ENCODE results near the gene EID2B.

The EID2B gene

GRCh38 chr19:39502640-39503417 lies 29.8 kb downstream of the EID2B start (continued):
- TF ChIP-seq KLF8 (tag by site-specific recombination; IDR thresholded peaks at IDR 0.05) (0 out of 2 replicates have a peak, but pooled peaks have one; percentile 18), ZBTB21 (tag by site-specific recombination; IDR thresholded peaks at IDR 0.05) (no peak), ZNF513 (tag by site-specific recombination; IDR thresholded peaks at IDR 0.05) (peak; percentile 28; the same call in 1 of the 2 replicates), ZNF335 (tag by site-specific recombination; conservative IDR thresholded peaks at IDR 0.05) (peak; percentile 93), PRDM4 (tag by site-specific recombination; IDR thresholded peaks at IDR 0.05) (no peak), KLF10 (tag by site-specific recombination; IDR thresholded peaks at IDR 0.05) (peak; percentile 58; the same call in 1 of the 2 replicates), ZNF677 (tag by site-specific recombination; IDR thresholded peaks at IDR 0.05) (peak; percentile 74), HOXA7 (CRISPR knock-in tag; IDR thresholded peaks at IDR 0.05; ENCODE audit: borderline replicate concordance) (peak; percentile 85; the same call in 1 of the 2 replicates), ZNF660 (tag by site-specific recombination; IDR thresholded peaks at IDR 0.05) (peak; percentile 98), ZSCAN23 (tag by site-specific recombination; IDR thresholded peaks at IDR 0.05) (no peak), IKZF3 (tag by site-specific recombination; IDR thresholded peaks at IDR 0.05) (peak; percentile 43; the same call in 1 of the 2 replicates), ZXDB (tag by site-specific recombination; IDR thresholded peaks at IDR 0.05) (peak; percentile 77; the same call in 1 of the 2 replicates), PRDM10 (tag by site-specific recombination; IDR thresholded peaks at IDR 0.05) (peak; percentile 38; the same call in 1 of the 2 replicates), REST (tag by site-specific recombination; IDR thresholded peaks at IDR 0.05) (no peak), ZNF626 (tag by site-specific recombination; IDR thresholded peaks at IDR 0.05) (no peak), ZNF157 (tag by site-specific recombination; IDR thresholded peaks at IDR 0.05) (no peak), ZNF621 (tag by site-specific recombination; IDR thresholded peaks at IDR 0.05) (no peak), CTCF (tag by site-specific recombination; IDR thresholded peaks at IDR 0.05) (peak; percentile 71), ZNF184 (tag by site-specific recombination; IDR thresholded peaks at IDR 0.05) (peak; percentile 66; the same call in 1 of the 2 replicates), ZBTB26 (tag by site-specific recombination; optimal IDR thresholded peaks at IDR 0.05) (peak; percentile 76), FEZF1 (tag by site-specific recombination; IDR thresholded peaks at IDR 0.05) (0 out of 2 replicates have a peak, but pooled peaks have one; percentile 16), KLF1 (tag by site-specific recombination; IDR thresholded peaks at IDR 0.05) (peak; percentile 11; the same call in 1 of the 2 replicates), BCL11B (tag by site-specific recombination; IDR thresholded peaks at IDR 0.05; ENCODE audit: low read depth) (no peak), ZNF366 (tag by site-specific recombination; conservative IDR thresholded peaks at IDR 0.05) (no peak), ZNF610 (tag by site-specific recombination; IDR thresholded peaks at IDR 0.05; ENCODE audit: borderline replicate concordance) (peak; percentile 84; the same call in 1 of the 2 replicates)
